H1 (cell line): ENCODE measurements around the gene FABP6.

Source experiments
- CREB1 ChIP-seq: IDR thresholded peaks from 2 replicates; pipeline ENCODE4 v1.6.1; 2012; ENCODE audit warnings: inconsistent platforms
- CTCF ChIP-seq, 3 experiments: IDR thresholded peaks; 1 replicate in 2 of 3; 2 replicates in 1 of 3; pipeline versions ENCODE4 v1.5.1 to v1.6.1; 2011; ENCODE audit warnings: low read length in 3 of 3, mild to moderate bottlenecking in 3 of 3, inconsistent platforms in 2 of 3, low read depth in 1 of 3, moderate library complexity in 1 of 3; ENCODE audit not compliant: insufficient read depth in 1 of 3; ENCODE audit errors: control extremely low read depth in 1 of 3
- EZH2 ChIP-seq: fragments of 200-600 bp; sonication (generic); IDR thresholded peaks from 2 replicates; pipeline ENCODE4 v1.7.1; 2012; ENCODE audit warnings: low read depth, mild to moderate bottlenecking, moderate library complexity, low read length, inconsistent platforms; ENCODE audit not compliant: severe bottlenecking
- HDAC2 ChIP-seq, 2 experiments: fragments of 300-600 bp in 1 of 2; sonication (generic) in 1 of 2; IDR thresholded peaks; 2 replicates each; pipeline ENCODE4 v1.6.1; 2011 to 2012; ENCODE audit warnings: low read depth in 2 of 2, low read length in 2 of 2, mild to moderate bottlenecking in 2 of 2, moderate library complexity in 2 of 2, borderline replicate concordance in 1 of 2, inconsistent platforms in 1 of 2
- POLR2A ChIP-seq, 2 experiments: IDR thresholded peaks; 1 replicate in 1 of 2; 2 replicates in 1 of 2; pipeline ENCODE4 v1.6.1; 2011; ENCODE audit warnings: low read depth in 2 of 2, low read length in 2 of 2, mild to moderate bottlenecking in 2 of 2; ENCODE audit errors: control extremely low read depth in 1 of 2
- RFX5 ChIP-seq: IDR thresholded peaks from 2 replicates; pipeline ENCODE4 v1.6.1; 2011; ENCODE audit warnings: low read depth, low read length, improper control_type of control experiment, borderline replicate concordance
- SP1 ChIP-seq: IDR thresholded peaks from 2 replicates; pipeline ENCODE4 v1.6.1; 2011; ENCODE audit warnings: low read depth, low read length
- TAF7 ChIP-seq: optimal IDR thresholded peaks from 2 replicates; pipeline ENCODE3; 2011; ENCODE audit warnings: low read depth, mild to moderate bottlenecking, inconsistent platforms, low read length, moderate library complexity, borderline replicate concordance

- TF ChIP-seq POLR2A (IDR thresholded peaks at IDR 0.05; ENCODE audit: control extremely low read depth in 1 of 2, low read depth in 2 of 2, low read length in 2 of 2) (no peak), CTCF (IDR thresholded peaks at IDR 0.05; ENCODE audit: control extremely low read depth in 1 of 3, insufficient read depth in 1 of 3, low read depth in 1 of 3, low read length in 3 of 3) (no peak), CREB1 (no peak), EZH2 (no peak), TAF7 (no peak), HDAC2 (IDR thresholded peaks at IDR 0.05; ENCODE audit: borderline replicate concordance in 1 of 2, low read depth in 2 of 2, low read length in 2 of 2) (no peak), RFX5 (no peak), SP1 (no peak)
Observed at GRCh38 chr5:160230686-160231527, 1.6 kb downstream of the FABP6 start.
